A673 (cell line): Measurements from ENCODE around the gene RDH11. TPM values are rescaled to one million over a fixed set of nuclear protein-coding genes. Genes with fewer than 3 reads are reported as not detected.
"Not testable (repeated sequence)": the region's sequence is repeated elsewhere in the genome, so short reads cannot be mapped to it uniquely, and the experiment has no call there.

Experiments used
- BruUV-seq: library from RNA; stranded (reverse); fragments of 400-500 nt; replicated peaks from 2 replicates; lab custom pipeline; 2021; lab: Mats Ljungman, UMichigan
- CTCF ChIA-PET: fragments of 300-600 bp; sonication (Branson Sonifier 250); formaldehyde crosslinking; loops from one replicate; lab custom pipeline; 2022; ENCODE audit warnings: antibody characterized with exemption; lab: Charles Lee
- POLR2A ChIA-PET: fragments of 300-600 bp; sonication (Branson Sonifier 250); formaldehyde crosslinking; loops from one replicate; lab custom pipeline; 2022; ENCODE audit warnings: antibody characterized with exemption; ENCODE audit not compliant: low non-redundant PET; lab: Charles Lee
- DNase-seq: peaks from one replicate; pipeline ENCODE4 v3.0.0-alpha.2; 2015; ENCODE audit warnings: low spot score
- H3K27ac ChIP-seq: fragments of 200-600 bp; sonication (generic); 2 replicates; pipeline ENCODE4 v1.5.1; 2016; ENCODE audit warnings: mixed run types, low read depth, mild to moderate bottlenecking, mixed read lengths, antibody characterized with exemption, low read length; ENCODE audit not compliant: poor library complexity, severe bottlenecking
- H3K27me3 ChIP-seq: fragments of 200-600 bp; sonication (generic); replicated peaks from 2 replicates; pipeline ENCODE4 v1.6.1; 2017; ENCODE audit warnings: mixed run types, low read depth, mild to moderate bottlenecking, mixed read lengths, antibody characterized with exemption, low read length; ENCODE audit not compliant: insufficient read depth, poor library complexity
- H3K36me3 ChIP-seq: fragments of 200-600 bp; sonication (generic); 2 replicates; pipeline ENCODE4 v1.6.1; 2016; ENCODE audit warnings: mixed run types, mild to moderate bottlenecking, mixed read lengths, antibody characterized with exemption, low read length; ENCODE audit not compliant: insufficient read depth, poor library complexity, severe bottlenecking
- H3K4me1 ChIP-seq: fragments of 200-600 bp; sonication (generic); 2 replicates; pipeline ENCODE4 v1.6.1; 2017; ENCODE audit warnings: mixed run types, mild to moderate bottlenecking, mixed read lengths, antibody characterized with exemption, low read length; ENCODE audit not compliant: insufficient read depth, poor library complexity, severe bottlenecking
- H3K4me3 ChIP-seq: fragments of 200-600 bp; sonication (generic); 2 replicates; pipeline ENCODE4 v1.5.1; 2016; ENCODE audit warnings: low read depth, mixed run types, mild to moderate bottlenecking, mixed read lengths, low read length; ENCODE audit not compliant: poor library complexity, severe bottlenecking
- H3K9me3 ChIP-seq: fragments of 200-600 bp; sonication (generic); 2 replicates; pipeline ENCODE4 v1.6.1; 2016; ENCODE audit warnings: mixed run types, low read depth, mild to moderate bottlenecking, mixed read lengths, antibody characterized with exemption, low read length; ENCODE audit not compliant: poor library complexity, severe bottlenecking
- CTCF ChIP-seq: fragments of 300-800, 200-600 bp; sonication (generic); conservative IDR thresholded peaks from 2 replicates; pipeline ENCODE4 v1.5.1; 2017; ENCODE audit warnings: low read depth, mild to moderate bottlenecking, antibody characterized with exemption, low read length, moderate library complexity, mixed read lengths
- EZH2 ChIP-seq: fragments of 200-600 bp; sonication (generic); IDR thresholded peaks from 2 replicates; pipeline ENCODE4 v1.6.1; 2017; ENCODE audit warnings: borderline replicate concordance, low read depth, mild to moderate bottlenecking, mixed read lengths, antibody characterized with exemption, low read length; ENCODE audit not compliant: poor library complexity, severe bottlenecking
- intact Hi-C: fragments of 100-400 bp; cut with micrococcal nuclease; formaldehyde crosslinking; loops from one replicate; pipeline ENCODE4 v1.10.0; 2022; ENCODE audit not compliant: unreplicated experiment
- total RNA-seq: library from RNA; stranded (reverse); gene quantifications from 2 replicates; pipeline ENCODE4 v1.2.3, GENCODE V29; 2021

The RDH11 gene
- total RNA-seq, 1 experiment from 2014 or later: 107 TPM

- TF ChIP-seq EZH2: no peak
- TF ChIP-seq CTCF: no peak
- no peak for DNase-seq
- H3K27ac ChIP-seq: no peak overlapping the region
- CTCF ChIA-PET: no interaction called here
- peaks cover 2% of the 10 kb centered on the region for H3K4me1 ChIP-seq
- POLR2A ChIA-PET: no interaction called here
- no peaks in the 10 kb centered on the region for H3K9me3 ChIP-seq
- no TSS peak for BruUV-seq
- intact Hi-C loops: no loop called here
- no peak overlapping the region for H3K4me3 ChIP-seq
- H3K36me3 ChIP-seq: no peaks in the 10 kb centered on the region
- H3K27me3 ChIP-seq: no peaks in the 10 kb centered on the region
Measured at GRCh38 chr14:67717048-67717447, 21.5 kb upstream of the RDH11 start.

DNA sequence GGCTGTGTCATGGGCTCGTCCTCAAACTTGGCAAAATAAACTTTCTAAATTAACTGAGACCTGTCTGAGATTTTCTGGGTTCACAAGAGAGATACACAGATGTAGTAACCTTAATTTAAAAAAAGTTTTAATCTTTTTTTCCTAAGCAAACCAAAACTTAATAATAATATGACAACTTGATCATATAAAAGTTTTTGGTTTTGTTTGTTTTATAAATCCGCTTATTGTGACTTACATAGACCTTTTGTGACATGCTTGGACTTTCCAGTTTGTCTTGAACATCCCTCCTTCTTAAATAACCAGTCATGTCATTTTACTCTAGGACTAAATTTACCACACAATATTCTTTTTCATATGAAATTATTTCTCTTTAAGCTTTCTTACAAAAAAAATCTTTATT lies 14.6 kb upstream of the RDH11 start:
- no peak for TF ChIP-seq CTCF
- no peak for TF ChIP-seq EZH2
- ChIA-PET POLR2A (no interaction called here), CTCF (no interaction called here)
- no TSS peak for BruUV-seq
- Histone ChIP-seq H3K27ac (no peak overlapping the region), H3K9me3 (peaks cover 21% of the 10 kb centered on the region), H3K27me3 (no peaks in the 10 kb centered on the region), H3K4me1 (no peaks in the 10 kb centered on the region), H3K4me3 (no peak overlapping the region), H3K36me3 (no peaks in the 10 kb centered on the region)
- intact Hi-C loops: no loop called here
- peak; percentile 16 for DNase-seq

- CTCF ChIA-PET, H3K4me1 ChIP-seq, H3K36me3 ChIP-seq, H3K27ac ChIP-seq, POLR2A ChIA-PET, H3K27me3 ChIP-seq, BruUV-seq, DNase-seq, H3K4me3 ChIP-seq: not testable (repeated sequence)
- peaks cover 21% of the 10 kb centered on the region for H3K9me3 ChIP-seq
- intact Hi-C loops: loop anchor here (10.0 kb wide), 1 partner anchor 185 kb away; no protein-coding TSS in a partner anchor
Measured at GRCh38 chr14:67709796-67710195, 14.2 kb upstream of the RDH11 start.

- peaks cover 21% of the 10 kb centered on the region for H3K9me3 ChIP-seq
- H3K4me1 ChIP-seq, H3K27me3 ChIP-seq, DNase-seq, POLR2A ChIA-PET, BruUV-seq, H3K4me3 ChIP-seq, CTCF ChIA-PET, H3K36me3 ChIP-seq, H3K27ac ChIP-seq: not testable (repeated sequence)
- intact Hi-C loops: loop anchor here (10.0 kb wide), 1 partner anchor 185 kb away; no protein-coding TSS in a partner anchor
Measured at GRCh38 chr14:67709346-67709745, 13.8 kb upstream of the RDH11 start.
